Right lobe of liver (tissue), 6 donors: ENCODE data around the gene RPS6KA4. TPM values are rescaled to one million over a fixed set of nuclear protein-coding genes. Genes with fewer than 3 reads are reported as not detected.
A peak's percentile ranks its signal among the peaks of the same experiment; 100 is the strongest.
"Not testable (repeated sequence)": the region's sequence is repeated elsewhere in the genome, so short reads cannot be mapped to it uniquely, and the experiment has no call there.

Experiments used
- ATAC-seq, 4 donors: fragments of 200-7000 bp; cut with Tn5 transposase; one replicate each; pipeline ENCODE4 v1.9.1; 2020; ENCODE audit warnings: mild to moderate bottlenecking in 4 of 4, moderate library complexity in 4 of 4
- DNase-seq, 3 donors: peaks; one replicate each; pipeline ENCODE4 v3.0.0-alpha.2; 2020
- H3K27ac ChIP-seq, 3 donors: fragments of 200-600 bp; one replicate each; pipeline ENCODE4 v1.8.0; 2022
- H3K27me3 ChIP-seq, 2 donors: fragments of 200-600 bp; one replicate each; pipeline ENCODE4 v1.8.0; 2022
- H3K36me3 ChIP-seq, 4 donors: fragments of 200-600 bp; sonication (generic) in 1 of 4; one replicate each; pipeline versions ENCODE4 v1.5.1 to v1.8.0; 2017 to 2022; ENCODE audit warnings: control low read depth in 1 of 4
- H3K4me1 ChIP-seq, 4 donors: fragments of 200-600 bp; sonication (generic) in 1 of 4; one replicate each; pipeline versions ENCODE4 v1.5.1 to v1.8.0; 2017 to 2022; ENCODE audit warnings: control low read depth in 1 of 4
- H3K4me3 ChIP-seq, 3 donors: fragments of 200-600 bp; one replicate each; pipeline ENCODE4 v1.8.0; 2022
- H3K9me3 ChIP-seq, 4 donors: fragments of 200-600 bp; sonication (generic) in 1 of 4; one replicate each; pipeline versions ENCODE4 v1.5.1 to v1.8.0; 2017 to 2022; ENCODE audit warnings: control low read depth in 1 of 4
- CTCF ChIP-seq, 4 donors: fragments of 200-600 bp in 3 of 4; fragments of 450-650 bp in 1 of 4; IDR thresholded peaks; one replicate each; pipeline versions ENCODE4 v1.5.1 to v1.8.0; 2016 to 2022; ENCODE audit warnings: antibody characterized with exemption in 4 of 4, mild to moderate bottlenecking in 2 of 4
- POLR2A ChIP-seq: fragments of 450-650 bp; IDR thresholded peaks from one replicate; pipeline ENCODE4 v1.6.1; 2017; ENCODE audit warnings: antibody characterized with exemption, mild to moderate bottlenecking
- WGBS: methylation state at CpG from one replicate; pipeline ENCODE4 v1.1.6; 2018; ENCODE audit warnings: low coverage, low lambda C conversion rate; ENCODE audit not compliant: insufficient coverage; ENCODE audit errors: missing lambda C conversion rate; 5-methylcytosine and 5-hydroxymethylcytosine counted together
- intact Hi-C, 2 donors: fragments of 100-400 bp; cut with DNase I; formaldehyde crosslinking; loops; one replicate each; pipeline versions ENCODE4 v1.11.2 to v1.14.1; 2022
- total RNA-seq, 6 experiments: library from RNA; depleted of rRNA in 2 of 6; stranded (reverse); fragments of >200 nt in 2 of 6; fragmentation: NEBNext Ultra II Directional in 3 of 6; extraction: Animal tissue kit (Norgen Biotek cat#: 25700) in 3 of 6; gene quantifications; one replicate each; pipeline versions ENCODE4 v1.1.0 to v1.2.4, GENCODE V29; 2016 to 2023
- donor health status: DM: no; HTN: yes; CAD: no.
- donor health status: DM: no; HTN: no; CAD: no.
- donor health status: DM: no; HTN: no; CAD: no.
- donor health status: DM: no; HTN: yes; CAD: no.
- donor health status: DM: no; HTN: yes; CAD: no.

The RPS6KA4 gene
- total RNA-seq, 6 experiments from 2014 or later, result 6.6 to 17.9 (median 10.3) TPM

GRCh38 chr11:64314805-64315561 is 44.0 kb upstream of the RPS6KA4 start:
- peaks cover 0 to 22% (median 10%) of the 10 kb centered on the region in 4 donors for H3K36me3 ChIP-seq
- DNase-seq (no peak), ATAC-seq (no peak)
- H3K27ac ChIP-seq, result no peak overlapping the region
- no peaks in the 10 kb centered on the region for H3K27me3 ChIP-seq
- intact Hi-C loops, result no loop called here
- H3K9me3 ChIP-seq, result no peaks in the 10 kb centered on the region
- 88% methylated on average over 7 of the region's 24 CpGs for WGBS
- TF ChIP-seq CTCF (IDR thresholded peaks at IDR 0.05), result no peak
- no peak for TF ChIP-seq POLR2A
- H3K4me3 ChIP-seq, result no peak overlapping the region
- H3K4me1 ChIP-seq, result peaks cover 0 to 21% (median 8%) of the 10 kb centered on the region in 4 donors

- WGBS, result 60% methylated on average over 15 of the region's 25 CpGs
- Histone ChIP-seq H3K36me3 (peaks cover 0 to 22% (median 10%) of the 10 kb centered on the region in 4 donors), H3K4me1 (peaks cover 0 to 15% (median 7%) of the 10 kb centered on the region in 4 donors), H3K4me3 (peak overlapping the region in 1 of 3 donors; percentile 94), H3K27ac (peak overlapping the region in 1 of 3 donors; percentile 97)
- ATAC-seq, H3K27me3 ChIP-seq, intact Hi-C loops, DNase-seq, H3K9me3 ChIP-seq: not testable (repeated sequence)
Observed at GRCh38 chr11:64315667-64316526, 43.1 kb upstream of the RPS6KA4 start.

GRCh38 chr11:64316672-64317324 is 42.2 kb upstream of the RPS6KA4 start:
- peak overlapping the region; percentile 86 to 94 (median 93) for H3K4me3 ChIP-seq
- peak overlapping the region; percentile 92 to 99 (median 97) for H3K27ac ChIP-seq
- intact Hi-C loops, result no loop called here
- H3K4me1 ChIP-seq, result peaks cover 0 to 15% (median 7%) of the 10 kb centered on the region in 4 donors
- peaks cover 0 to 22% (median 10%) of the 10 kb centered on the region in 4 donors for H3K36me3 ChIP-seq
- H3K27me3 ChIP-seq, result no peaks in the 10 kb centered on the region
- no peaks in the 10 kb centered on the region for H3K9me3 ChIP-seq
- peak in 2 of 4 donors; percentile 13 to 18 for TF ChIP-seq CTCF (IDR thresholded peaks at IDR 0.05)
- TF ChIP-seq POLR2A, result no peak
- WGBS, result 3% methylated on average over 22 of the region's 32 CpGs
- ATAC-seq (peak; percentile 0 to 6 (median 4)), DNase-seq (peak in 1 of 3 donors; percentile 71)

GRCh38 chr11:64317325-64317960 is 41.5 kb upstream of the RPS6KA4 start, which contains the start of gene TRMT112:
TRMT112 (minus strand) TSS chr11:64317559; CDS start chr11:64317526, 33 bp downstream.
- WGBS, result 0% methylated on average over 12 of the region's 43 CpGs
- Histone ChIP-seq H3K36me3 (peaks cover 0 to 22% (median 10%) of the 10 kb centered on the region in 4 donors), H3K27me3 (no peaks in the 10 kb centered on the region), H3K4me3 (peak within 1 kb of the TSS; percentile 86 to 94 (median 93)), H3K27ac (peak within 1 kb of the TSS; percentile 92 to 99 (median 97)), H3K9me3 (no peaks in the 10 kb centered on the region), H3K4me1 (peaks cover 0 to 15% (median 7%) of the 10 kb centered on the region in 4 donors)
- intact Hi-C loops, result no loop called here
- peak; percentile 74 for TF ChIP-seq POLR2A
- TF ChIP-seq CTCF (IDR thresholded peaks at IDR 0.05), result no peak
- ATAC-seq (peak; percentile 78 to 85 (median 82)), DNase-seq (peak; percentile 95 to 99 (median 98))
